Ovary (tissue), 3 donors: ENCODE results near the gene SNX24.

Experiments used
- EP300 ChIP-seq: sonication (generic); formaldehyde crosslinking; IDR thresholded peaks from one replicate; pipeline ENCODE4 v1.6.1; 2017; ENCODE audit warnings: antibody characterized with exemption
- TF ChIP-seq, protein P1 (sequence below), 3 donors: fragments of 450-650 bp in 2 of 3; fragments of 200-600 bp in 1 of 3; IDR thresholded peaks; one replicate each; pipeline versions ENCODE4 v1.5.1 to v1.8.0; 2016 to 2022; ENCODE audit warnings: antibody characterized with exemption in 3 of 3, mild to moderate bottlenecking in 1 of 3
- donor health status: DM: no; HTN: no; CAD: no.

GRCh38 chr5:122981846-122982245 lies 136.4 kb downstream of the SNX24 start:
- TF ChIP-seq EP300: no peak
- TF ChIP-seq, protein P1, sequence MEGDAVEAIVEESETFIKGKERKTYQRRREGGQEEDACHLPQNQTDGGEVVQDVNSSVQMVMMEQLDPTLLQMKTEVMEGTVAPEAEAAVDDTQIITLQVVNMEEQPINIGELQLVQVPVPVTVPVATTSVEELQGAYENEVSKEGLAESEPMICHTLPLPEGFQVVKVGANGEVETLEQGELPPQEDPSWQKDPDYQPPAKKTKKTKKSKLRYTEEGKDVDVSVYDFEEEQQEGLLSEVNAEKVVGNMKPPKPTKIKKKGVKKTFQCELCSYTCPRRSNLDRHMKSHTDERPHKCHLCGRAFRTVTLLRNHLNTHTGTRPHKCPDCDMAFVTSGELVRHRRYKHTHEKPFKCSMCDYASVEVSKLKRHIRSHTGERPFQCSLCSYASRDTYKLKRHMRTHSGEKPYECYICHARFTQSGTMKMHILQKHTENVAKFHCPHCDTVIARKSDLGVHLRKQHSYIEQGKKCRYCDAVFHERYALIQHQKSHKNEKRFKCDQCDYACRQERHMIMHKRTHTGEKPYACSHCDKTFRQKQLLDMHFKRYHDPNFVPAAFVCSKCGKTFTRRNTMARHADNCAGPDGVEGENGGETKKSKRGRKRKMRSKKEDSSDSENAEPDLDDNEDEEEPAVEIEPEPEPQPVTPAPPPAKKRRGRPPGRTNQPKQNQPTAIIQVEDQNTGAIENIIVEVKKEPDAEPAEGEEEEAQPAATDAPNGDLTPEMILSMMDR (IDR thresholded peaks at IDR 0.05): no peak
